Stimulated activated naive CD4-positive, alpha-beta T cell (primary cell): ENCODE results near the gene LMOD3.

Source experiments
- DNase-seq, 6 experiments: peaks; one replicate each; lab custom pipeline; 2025; lab: John Stamatoyannopoulos, UW

Gene LMOD3

GRCh38 chr3:69121950-69122349 lies 445 bp downstream of the LMOD3 start:
- no peak for DNase-seq

- no peak for DNase-seq
Measured at GRCh38 chr3:69121513-69121912, 882 bp downstream of the LMOD3 start.

GRCh38 chr3:69120879-69121464 lies 1.4 kb downstream of the LMOD3 start:
- DNase-seq = peak; percentile 43 to 87 (median 70)

GRCh38 chr3:69119681-69120080 lies 2.7 kb downstream of the LMOD3 start:
- no peak for DNase-seq

GRCh38 chr3:69119138-69119537 lies 3.3 kb downstream of the LMOD3 start:
- DNase-seq = no peak

- no peak for DNase-seq
Measured at GRCh38 chr3:69118555-69118954, 3.8 kb downstream of the LMOD3 start.

DNA sequence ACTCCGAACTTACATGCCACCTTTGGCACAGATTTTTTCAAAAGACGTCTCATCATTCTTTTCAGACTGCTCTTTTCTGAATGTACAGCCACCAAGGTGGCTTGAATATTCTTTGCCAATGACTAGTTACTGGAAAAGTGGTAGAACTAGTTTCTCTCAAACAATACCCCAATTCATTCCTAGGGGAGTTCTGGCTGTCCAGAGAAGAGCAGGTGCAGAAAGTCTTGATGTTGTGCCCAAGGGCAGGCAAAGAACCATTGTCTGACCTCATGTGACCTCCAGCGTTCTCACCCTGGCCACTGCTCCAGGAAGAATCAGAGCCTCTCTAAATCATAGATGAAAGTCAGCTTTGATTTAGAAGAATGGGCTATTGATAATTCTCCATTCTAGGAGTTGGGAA lies 5.5 kb downstream of the LMOD3 start:
- no peak for DNase-seq

- DNase-seq = no peak
Measured at GRCh38 chr3:69116162-69116561, 6.2 kb downstream of the LMOD3 start.

DNA sequence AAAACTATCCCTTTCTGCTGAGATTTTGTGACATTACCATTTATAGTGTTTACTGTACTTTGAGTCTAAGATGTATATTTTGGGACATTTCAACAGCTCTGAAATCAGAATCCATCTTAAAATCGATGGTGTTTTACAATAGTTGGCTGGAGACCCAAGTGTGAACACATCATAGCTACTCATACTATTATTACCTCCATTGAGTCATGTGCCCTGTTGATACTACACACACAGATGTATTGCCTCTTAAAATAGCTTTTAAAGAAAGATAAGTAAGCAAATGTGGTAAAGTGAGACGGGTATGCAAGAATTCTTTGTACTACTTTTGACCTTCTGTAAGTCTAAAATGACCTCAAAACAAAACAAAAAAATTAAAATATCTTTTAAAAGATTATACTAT lies 6.7 kb downstream of the LMOD3 start:
- no peak for DNase-seq

DNA sequence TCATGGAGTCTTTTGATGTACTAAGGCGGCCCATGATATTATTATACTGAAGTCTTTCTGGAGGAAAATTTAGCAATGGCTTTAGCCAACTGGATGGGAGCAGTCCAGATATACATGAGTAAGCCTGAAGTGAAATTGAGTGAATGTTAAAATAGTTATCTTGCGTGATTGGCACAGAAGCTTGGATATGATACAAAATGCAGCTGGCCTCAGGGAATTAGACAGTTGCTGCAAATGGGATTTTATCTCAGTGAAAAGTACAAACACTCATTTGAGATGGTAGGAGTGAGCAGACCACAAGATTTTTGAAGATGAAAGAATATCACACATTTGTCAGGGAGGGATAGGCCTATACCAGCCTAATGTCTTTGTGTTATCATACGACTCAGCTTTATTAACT lies 8.9 kb downstream of the LMOD3 start:
- no peak for DNase-seq

GRCh38 chr3:69110941-69111546 lies 11.4 kb downstream of the LMOD3 start:
- no peak for DNase-seq

DNA sequence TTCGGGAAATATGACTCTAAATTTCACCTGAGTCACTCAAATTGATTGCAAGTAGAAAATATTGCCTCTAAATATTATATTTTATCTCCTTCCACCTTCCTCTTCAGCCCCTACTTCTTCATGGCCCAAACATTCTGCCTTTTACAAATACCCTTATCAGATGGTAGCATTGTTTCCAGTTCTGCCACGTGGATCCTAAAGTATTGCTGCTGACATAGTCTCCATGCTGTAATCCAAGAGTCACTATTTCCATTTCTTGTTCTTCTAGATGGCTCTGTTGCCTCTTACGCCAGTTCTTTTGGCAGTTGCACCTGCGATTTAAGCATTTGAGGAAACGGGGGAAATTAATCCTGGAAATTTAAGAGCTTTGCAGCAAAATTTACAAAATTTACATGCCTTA lies 13.6 kb downstream of the LMOD3 start:
- no peak for DNase-seq

GRCh38 chr3:69107841-69108240 lies 14.6 kb downstream of the LMOD3 start:
- no peak for DNase-seq

DNA sequence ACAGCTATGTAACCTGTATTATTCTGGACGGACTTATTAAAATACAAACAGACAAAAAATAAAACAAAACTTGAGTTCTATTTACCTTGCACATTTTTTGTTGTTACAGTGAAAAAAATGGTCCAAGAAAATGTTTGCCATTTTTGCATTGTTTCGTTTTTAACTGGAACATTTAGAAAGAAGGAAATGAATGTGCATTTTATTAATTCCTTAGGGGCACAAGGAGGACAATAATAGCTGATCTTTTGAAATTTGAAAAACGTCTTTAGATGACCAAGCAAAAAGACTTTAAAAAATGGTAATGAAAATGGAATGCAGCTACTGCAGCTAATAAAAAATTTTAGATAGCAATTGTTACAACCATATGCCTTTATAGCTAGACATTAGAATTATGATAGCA lies 17.1 kb downstream of the LMOD3 start:
- no peak for DNase-seq

DNA sequence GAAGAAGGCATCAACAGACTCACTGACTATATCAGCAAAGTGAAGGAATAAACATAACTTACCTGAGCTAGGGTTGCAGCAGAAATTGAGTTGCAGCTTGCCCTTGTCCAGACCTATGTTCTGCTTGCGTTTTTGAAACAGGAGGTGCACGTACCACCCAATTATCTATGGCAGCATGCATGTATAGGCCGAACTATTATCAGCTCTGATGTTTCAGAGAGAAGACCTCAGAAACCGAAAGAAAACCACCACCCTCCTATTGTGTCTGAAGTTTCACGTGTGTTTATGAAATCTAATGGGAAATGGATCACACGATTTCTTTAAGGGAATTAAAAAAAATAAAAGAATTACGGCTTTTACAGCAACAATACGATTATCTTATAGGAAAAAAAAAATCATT lies 17.8 kb downstream of the LMOD3 start:
- no peak for DNase-seq

GRCh38 chr3:69103123-69103522 lies 19.3 kb downstream of the LMOD3 start:
- DNase-seq = no peak

DNA sequence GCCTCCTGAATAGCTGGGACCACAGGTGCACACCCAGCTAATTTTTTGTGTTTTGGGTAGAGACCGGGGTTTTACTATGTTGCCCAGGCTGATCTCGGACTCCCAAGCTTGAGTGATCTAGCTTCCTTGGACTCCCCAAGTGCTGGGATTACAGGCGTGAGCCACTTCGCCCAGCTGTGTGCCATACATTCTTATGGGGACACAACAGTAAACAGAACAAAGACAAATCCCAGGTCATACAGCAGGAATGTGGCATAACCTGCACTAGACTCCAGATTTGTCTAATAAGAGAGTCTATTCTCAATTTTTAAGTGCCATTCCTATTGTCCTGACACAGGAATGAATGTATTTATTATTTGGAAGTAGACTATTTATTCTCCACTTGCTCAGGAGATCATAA lies 20.0 kb downstream of the LMOD3 start:
- DNase-seq = no peak

DNA sequence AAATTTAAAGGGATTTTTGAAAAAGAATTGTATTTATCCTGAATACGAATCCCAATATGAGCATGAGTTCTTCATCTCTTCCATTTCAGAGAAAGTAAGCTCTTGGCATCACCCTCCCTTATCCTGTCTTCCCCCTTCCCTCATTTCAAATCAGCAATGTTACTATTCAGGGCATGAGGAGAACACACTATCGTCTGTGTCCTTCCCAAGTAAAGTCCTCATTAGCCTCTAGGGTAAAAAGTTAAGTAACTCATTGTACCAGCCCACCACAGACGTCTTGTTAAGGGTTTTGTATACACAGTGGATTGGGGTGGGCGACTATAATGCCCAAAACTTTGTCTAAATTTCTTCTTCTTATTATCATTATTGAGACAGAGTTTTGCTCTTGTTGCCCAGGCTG lies 22.8 kb downstream of the LMOD3 start:
- DNase-seq = no peak

- DNase-seq = no peak
Measured at GRCh38 chr3:69097407-69098086, 24.8 kb downstream of the LMOD3 start.

DNA sequence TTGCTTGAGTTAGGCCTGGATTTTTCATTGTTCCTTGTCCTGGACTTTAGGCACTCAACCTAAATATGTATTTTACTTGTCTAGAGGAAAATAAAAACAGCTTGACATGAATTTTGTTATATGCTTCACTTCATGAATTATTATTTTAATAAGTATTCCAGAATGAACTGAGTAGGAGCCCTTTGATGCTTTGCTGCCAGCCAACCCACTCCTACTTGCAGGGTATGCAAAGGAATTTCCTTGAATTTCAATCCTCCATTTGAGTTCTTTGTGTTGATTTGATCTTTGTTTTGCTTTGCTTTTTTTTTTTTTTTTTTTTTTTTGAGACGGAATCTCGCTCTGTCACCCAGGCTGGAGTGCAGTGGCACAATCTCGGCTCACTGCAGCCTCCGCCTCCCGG lies 26.1 kb downstream of the LMOD3 start:
- DNase-seq = no peak

GRCh38 chr3:69095636-69096035 lies 26.8 kb downstream of the LMOD3 start:
- DNase-seq = peak in 3 of 6 experiments; percentile 13 to 19 (median 13)

GRCh38 chr3:69094467-69095205 lies 27.8 kb downstream of the LMOD3 start:
- DNase-seq = no peak

GRCh38 chr3:69092030-69092516 lies 30.3 kb downstream of the LMOD3 start:
- DNase-seq = peak in 3 of 6 experiments; percentile 66 to 71 (median 67)
